Measurements from ENCODE around the gene RTL1. TPM values are rescaled to one million over a fixed set of nuclear protein-coding genes. Genes with fewer than 3 reads are reported as not detected.

Gene RTL1
- total and polyA plus RNA-seq, 2 of the 8 experiments (the other 6 are each of a cell fraction or from before 2014, with no cell fraction given): not detected

DNA sequence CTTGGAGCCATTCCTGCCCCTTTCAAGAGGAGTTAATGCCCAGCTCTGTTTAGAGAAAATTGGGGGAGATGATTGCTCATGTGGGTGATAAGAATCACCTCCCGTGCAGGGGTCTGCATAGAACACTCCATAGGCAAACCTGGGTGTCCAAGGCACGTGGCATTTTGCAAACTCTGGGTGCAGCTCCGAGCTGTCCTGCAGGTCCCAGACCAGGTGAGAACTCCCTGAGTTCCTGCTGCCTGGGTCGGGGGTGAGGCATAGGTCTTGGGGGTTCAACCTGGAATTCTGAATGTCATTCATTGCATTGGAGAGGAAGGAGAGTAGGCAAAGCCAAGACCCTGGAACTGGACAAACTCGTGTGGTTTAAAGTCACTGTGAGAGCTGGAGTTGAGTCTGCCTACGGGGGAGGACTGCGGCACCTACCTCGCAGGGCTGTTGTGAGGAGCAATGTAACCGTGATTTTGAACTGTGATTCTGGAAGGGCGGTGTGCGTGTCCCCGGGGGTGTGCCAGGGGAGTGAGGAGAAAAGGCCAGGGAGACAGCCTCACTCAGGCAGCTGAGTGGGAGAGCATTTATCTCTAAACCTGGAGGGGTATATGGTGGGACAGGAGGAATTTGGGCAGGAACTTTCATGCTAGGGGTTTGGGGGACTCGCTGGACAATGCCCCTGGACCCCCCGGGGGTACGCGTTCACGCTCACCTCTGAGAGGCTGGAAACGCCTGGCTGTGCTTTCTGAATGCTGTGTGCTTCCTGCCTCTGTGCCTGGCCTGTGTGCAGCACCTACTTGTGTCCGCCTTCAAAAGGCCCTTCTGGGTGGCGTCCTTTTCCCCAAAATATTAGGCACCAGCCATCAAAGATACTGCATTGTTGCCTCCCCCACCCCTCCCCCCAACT is 47.2 kb downstream of the RTL1 start:
- no peak overlapping the region for H2AFZ ChIP-seq (ENCODE audit: low read length)
- no peak overlapping the region for H2AK5ac ChIP-seq (ENCODE audit: low read depth, low read length)
- no peaks in the 10 kb centered on the region for H3K27me3 ChIP-seq (replicated peaks in 1 of 4; ENCODE audit: control insufficient read depth in 3 of 4, extremely low read depth in 1 of 4, insufficient read depth in 3 of 4, low read length in 3 of 4)
- no peaks in the 10 kb centered on the region for H3K79me1 ChIP-seq (ENCODE audit: low read depth, low read length)
- no peak overlapping the region for H4K5ac ChIP-seq (ENCODE audit: insufficient read length, low read depth, low read length)
- H3K4me2 ChIP-seq (ENCODE audit: insufficient read depth in 1 of 2, low read depth in 2 of 2, low read length in 2 of 2): no peak overlapping the region
- H2BK5ac ChIP-seq (ENCODE audit: low read depth, low read length): no peak overlapping the region
- POLR2A ChIA-PET (ENCODE audit: partially characterized antibody): no interaction called here
- H3K23ac ChIP-seq (ENCODE audit: insufficient read length): no peak overlapping the region
- no peaks in the 10 kb centered on the region for H3K36me3 ChIP-seq (ENCODE audit: control insufficient read depth in 2 of 4, insufficient read depth in 4 of 4, low read length in 3 of 4)
- no peak overlapping the region; the same call in 1 of the 2 replicates for H4K8ac ChIP-seq (ENCODE audit: extremely low read depth, insufficient read depth, low read length)
- H3K4ac ChIP-seq (replicated peaks; ENCODE audit: insufficient read length, low read depth, low read length): no peak overlapping the region
- H2BK120ac ChIP-seq (replicated peaks; ENCODE audit: low read depth, low read length): no peak overlapping the region
- H4K20me1 ChIP-seq (replicated peaks in 1 of 2; ENCODE audit: control insufficient read depth in 1 of 2, insufficient read depth in 2 of 2, low read length in 2 of 2): no peaks in the 10 kb centered on the region
- CTCF ChIA-PET (ENCODE audit: partially characterized antibody): interaction anchor here (0.6 to 9.5 kb wide), 8 partner anchors 8 to 439 kb away, joined by 3 to 70 read pairs (median 4); partner anchors contain the start of gene RTL1
- no peak overlapping the region for H2BK12ac ChIP-seq (ENCODE audit: low read depth, low read length)
- no peak overlapping the region for H3K56ac ChIP-seq (replicated peaks; ENCODE audit: insufficient read length, low read depth, low read length)
- H3K27ac ChIP-seq (ENCODE audit: low read depth, low read length): no peak overlapping the region
- no peak overlapping the region for H3K18ac ChIP-seq (ENCODE audit: extremely low read depth, low read length)
- H3K14ac ChIP-seq (ENCODE audit: insufficient read length): no peak overlapping the region
- H3K9ac ChIP-seq (replicated peaks in 1 of 4; ENCODE audit: extremely low read depth in 1 of 4, low read depth in 3 of 4, low read length in 3 of 4): no peak overlapping the region
- 89% methylated on average over 20 of the region's 20 CpGs; no CpG with 5 or more reads in 1 of the 2 experiments for WGBS, 2 experiments (ENCODE audit: extremely low coverage in 1 of 2, insufficient coverage in 1 of 2, insufficient read length in 1 of 2, insufficient replicate concordance in 2 of 2, low coverage in 1 of 2, low lambda C conversion rate in 2 of 2, missing lambda C conversion rate in 1 of 2)
- H2BK20ac ChIP-seq (ENCODE audit: low read length): no peak overlapping the region
- no peak for FAIRE-seq
- H2BK15ac ChIP-seq (ENCODE audit: low read length): no peak overlapping the region
- H3K9me3 ChIP-seq (ENCODE audit: insufficient read depth in 2 of 2, low read depth in 1 of 2, low read length in 1 of 2): peaks cover 0 to under 1% of the 10 kb centered on the region in 2 experiments; a peak in 1 of 4 replicates
- H3K79me2 ChIP-seq (ENCODE audit: control insufficient read depth in 1 of 2, insufficient read depth in 2 of 2, low read length in 2 of 2): no peaks in the 10 kb centered on the region
- H3K23me2 ChIP-seq (ENCODE audit: low read depth, low read length): no peaks in the 10 kb centered on the region
- no peaks in the 10 kb centered on the region; a peak in 2 of 7 replicates for H3K4me1 ChIP-seq (replicated peaks in 1 of 4; ENCODE audit: control insufficient read depth in 3 of 4, insufficient read depth in 4 of 4, low read length in 3 of 4)
- peak overlapping the region; percentile 38 for H4K91ac ChIP-seq (replicated peaks; ENCODE audit: insufficient read length, low read length)
- no peak overlapping the region for H3K4me3 ChIP-seq (ENCODE audit: extremely low read depth in 1 of 4, insufficient read depth in 2 of 4, low read depth in 3 of 4, low read length in 4 of 4)
- DNase-seq (ENCODE audit: low read depth in 1 of 2, low spot score in 2 of 2): no peak
- TF ChIP-seq POLR2AphosphoS5 (IDR thresholded peaks at IDR 0.05; ENCODE audit: low read depth, low read length) (no peak), ATF3 (IDR thresholded peaks at IDR 0.05; ENCODE audit: insufficient read depth, low read depth, low read length) (no peak), POU5F1 (IDR thresholded peaks at IDR 0.05; ENCODE audit: low read depth, low read length) (no peak), HDAC2 (IDR thresholded peaks at IDR 0.05; ENCODE audit: borderline replicate concordance in 1 of 2, low read depth in 2 of 2, low read length in 2 of 2) (no peak), PHF8 (conservative IDR thresholded peaks at IDR 0.05; ENCODE audit: low read depth, low read length) (no peak), KDM5A (IDR thresholded peaks at IDR 0.05; ENCODE audit: low read length) (no peak), YY1 (IDR thresholded peaks at IDR 0.05; ENCODE audit: low read depth, low read length) (no peak), GABPA (IDR thresholded peaks at IDR 0.05; ENCODE audit: borderline replicate concordance, insufficient read depth, low read length) (no peak), JUN (IDR thresholded peaks at IDR 0.05; ENCODE audit: low read depth, low read length) (no peak)

Data from H1 (cell line).